Islet of Langerhans (tissue), 1 donor: Measurements from ENCODE around the gene GAB2.

Experiments
- FAIRE-seq: peaks from one replicate; lab custom pipeline; 2011; peaks lifted over from hg19 to GRCh38; lab: Jason Lieb, UNC

GAB2 gene

GRCh38 chr11:78341841-78342240 is 75.8 kb downstream of the GAB2 start:
- FAIRE-seq: no peak

GRCh38 chr11:78340530-78340929 is 77.1 kb downstream of the GAB2 start:
- no peak for FAIRE-seq

GRCh38 chr11:78339945-78340344 is 77.7 kb downstream of the GAB2 start:
- FAIRE-seq: no peak

- FAIRE-seq: no peak
Observed at GRCh38 chr11:78339483-78339882, 78.1 kb downstream of the GAB2 start.

- no peak for FAIRE-seq
Observed at GRCh38 chr11:78338702-78339101, 78.9 kb downstream of the GAB2 start.

GRCh38 chr11:78338138-78338537 is 79.5 kb downstream of the GAB2 start:
- FAIRE-seq: no peak

- FAIRE-seq: no peak
Observed at GRCh38 chr11:78337554-78337924, 80.1 kb downstream of the GAB2 start.

GRCh38 chr11:78336877-78337553 is 80.6 kb downstream of the GAB2 start:
- no peak for FAIRE-seq

- no peak for FAIRE-seq
Observed at GRCh38 chr11:78334109-78334508, 83.5 kb downstream of the GAB2 start.

GRCh38 chr11:78332872-78333271 is 84.7 kb downstream of the GAB2 start:
- FAIRE-seq: no peak

- FAIRE-seq: no peak
Observed at GRCh38 chr11:78332174-78332866, 85.3 kb downstream of the GAB2 start.

- no peak for FAIRE-seq
Observed at GRCh38 chr11:78331711-78332110, 85.9 kb downstream of the GAB2 start.

GRCh38 chr11:78330361-78330760 is 87.3 kb downstream of the GAB2 start:
- FAIRE-seq: no peak

- FAIRE-seq: no peak
Observed at GRCh38 chr11:78327945-78328344, 89.7 kb downstream of the GAB2 start.

GRCh38 chr11:78325274-78325781 is 92.3 kb downstream of the GAB2 start:
- FAIRE-seq: no peak

- FAIRE-seq: no peak
Observed at GRCh38 chr11:78323363-78323762, 94.3 kb downstream of the GAB2 start.

- no peak for FAIRE-seq
Observed at GRCh38 chr11:78319453-78319955, 98.1 kb downstream of the GAB2 start.

- no peak for FAIRE-seq
Observed at GRCh38 chr11:78318321-78319114, 99.1 kb downstream of the GAB2 start.

- no peak for FAIRE-seq
Observed at GRCh38 chr11:78315724-78316123, 101.9 kb downstream of the GAB2 start.

GRCh38 chr11:78314762-78315161 is 102.9 kb downstream of the GAB2 start:
- no peak for FAIRE-seq

- FAIRE-seq: no peak
Observed at GRCh38 chr11:78313898-78314297, 103.7 kb downstream of the GAB2 start.

- no peak for FAIRE-seq
Observed at GRCh38 chr11:78313181-78313795, 104.3 kb downstream of the GAB2 start.
